Psoas muscle (tissue), 8 donors: ENCODE data around the gene SIL1. TPM values are rescaled to one million over a fixed set of nuclear protein-coding genes. Genes with fewer than 3 reads are reported as not detected.

ENCODE experiments used
- ATAC-seq, 4 donors: fragments of 200-7000 bp; cut with Tn5 transposase; one replicate each; pipeline ENCODE4 v1.9.1; 2020; ENCODE audit warnings: moderate library complexity in 3 of 4, mild to moderate bottlenecking in 2 of 4
- DNase-seq, 2 donors: peaks; one replicate each; pipeline ENCODE4 v3.0.0-alpha.2; 2020
- H3K27ac ChIP-seq: fragments of 200-600 bp; one replicate; pipeline ENCODE4 v1.8.0; 2022
- H3K27me3 ChIP-seq, 3 donors: fragments of 200-600 bp in 1 of 3; one replicate each; pipeline versions ENCODE4 v1.6.1 to v1.8.0; 2013 to 2022; ENCODE audit warnings: low read length in 2 of 3, mild to moderate bottlenecking in 2 of 3, moderate library complexity in 1 of 3; ENCODE audit not compliant: insufficient read depth in 3 of 3
- H3K36me3 ChIP-seq, 2 donors: fragments of 200-600 bp in 1 of 2; one replicate each; pipeline versions ENCODE4 v1.6.1 to v1.8.0; 2013 to 2022; ENCODE audit warnings: low read depth in 1 of 2, mild to moderate bottlenecking in 1 of 2, moderate library complexity in 1 of 2; ENCODE audit not compliant: insufficient read depth in 1 of 2
- H3K4me1 ChIP-seq: fragments of 200-600 bp; one replicate; pipeline ENCODE4 v1.8.0; 2022
- H3K4me3 ChIP-seq: fragments of 200-600 bp; one replicate; pipeline ENCODE4 v1.8.0; 2022; ENCODE audit warnings: mild to moderate bottlenecking
- H3K9me3 ChIP-seq: fragments of 200-600 bp; one replicate; pipeline ENCODE4 v1.8.0; 2022
- CTCF ChIP-seq: fragments of 200-600 bp; IDR thresholded peaks from one replicate; pipeline ENCODE4 v1.8.0; 2022; ENCODE audit warnings: antibody characterized with exemption
- WGBS, 3 donors: extraction: QIAGEN DNeasy Blood & Tissue Kit; methylation state at CpG; one replicate each; pipeline versions ENCODE4 v1.1.6 to v1.1.7; 2013; 5-methylcytosine and 5-hydroxymethylcytosine counted together
- intact Hi-C, 2 donors: fragments of 100-400 bp; cut with DNase I; formaldehyde crosslinking; loops; one replicate each; pipeline versions ENCODE4 v1.11.0 to v1.14.2; 2022
- long read RNA-seq, 2 donors: library from polyadenylated mRNA; unstranded; transcript quantifications; one replicate each; pipeline ENCODE4 v2.0.0, GENCODE V29; 2021
- polyA plus RNA-seq, 3 donors: library from polyadenylated mRNA; stranded (reverse); fragments of 200-250 nt; gene quantifications; one replicate each; pipeline ENCODE4 v1.2.3, GENCODE V29; 2013
- total RNA-seq, 4 donors: library from RNA; stranded (reverse); fragmentation: NEBNext Ultra II Directional in 2 of 4; extraction: Animal tissue kit (Norgen Biotek cat#: 25700) in 2 of 4; gene quantifications; one replicate each; pipeline versions ENCODE4 v1.2.1 to v1.2.4, GENCODE V29; 2021 to 2023
- donor health status: healthy with polysubstance abuse.
- donor health status: DM: no; HTN: no; CAD: no; lungs with moderate emphysema.
- donor health status: Bipolar disorder and iron deficiency.
- donor health status: healthy.
- donor health status: DM: yes; HTN: yes; CAD: no.
- donor health status: DM: no; HTN: no; CAD: no.
- donor health status: DM: no; HTN: no; CAD: no.
- donor health status: DM: yes; HTN: yes; CAD: no.

Gene SIL1
- 10 to 100 TPM; 37.3 to 52.9 (median 39.4) TPM for total RNA-seq
- 10 to 100 TPM; 27.1 to 50.3 (median 47.8) TPM for polyA plus RNA-seq
- long read RNA-seq, donor 1, transcript SIL1-202 (10 exons, 1,923 nt) = major isoform, 40 of 50 reads
- long read RNA-seq, donor 1, partial matches to known transcripts = 3 of 50 reads
- long read RNA-seq, donor 1, other reads (novel, unspliced or antisense) = 6 of 50 reads
- long read RNA-seq, donor 2, transcript SIL1-202 (10 exons, 1,923 nt) = major isoform, 94 of 138 reads
- long read RNA-seq, donor 2, transcript SIL1-201 (11 exons, 1,895 nt) = minor isoform, 15 of 138 reads
- long read RNA-seq, donor 2, partial matches to known transcripts = 6 of 138 reads
- long read RNA-seq, donor 2, other reads (novel, unspliced or antisense) = 23 of 138 reads

- peaks cover 2 to 10% of the 10 kb centered on the region in 2 donors for H3K36me3 ChIP-seq
- no peak for TF ChIP-seq CTCF
- WGBS, 3 donors = 1 to 2% (median 1%) methylated on average over 54 to 61 of the region's 61 CpGs
- H3K27ac ChIP-seq = peak within 1 kb of the TSS; percentile 93
- peak within 1 kb of the TSS; percentile 76 for H3K4me3 ChIP-seq
- no peaks in the 10 kb centered on the region for H3K27me3 ChIP-seq
- peaks cover 5% of the 10 kb centered on the region for H3K4me1 ChIP-seq
- DNase-seq = peak; percentile 98 to 99
- intact Hi-C loops = loop anchor here (2.0 to 10.0 kb wide), 2 partner anchors 19 to 63 kb away; no protein-coding TSS in a partner anchor
- peak; percentile 98 to 99 (median 98) for ATAC-seq
- no peaks in the 10 kb centered on the region for H3K9me3 ChIP-seq
Measured at GRCh38 chr5:139197710-139198669, at the start of gene SIL1. Gene SIL1 (minus strand): TSS chr5:139198368. CDS start chr5:139127843, 70,525 bp downstream.

GRCh38 chr5:139246394-139246793 lies 48.2 kb upstream of the SIL1 start:
- intact Hi-C loops = no loop called here
- no peak overlapping the region for H3K4me3 ChIP-seq
- no peak for ATAC-seq
- WGBS, 3 donors = 48 to 57% (median 50%) methylated on average over 4 of the region's 4 CpGs
- H3K9me3 ChIP-seq = no peaks in the 10 kb centered on the region
- peak; percentile 14 to 53 for DNase-seq
- H3K27ac ChIP-seq = no peak overlapping the region
- no peaks in the 10 kb centered on the region for H3K4me1 ChIP-seq
- H3K27me3 ChIP-seq = no peaks in the 10 kb centered on the region
- no peak for TF ChIP-seq CTCF
- no peaks in the 10 kb centered on the region for H3K36me3 ChIP-seq

- Histone ChIP-seq H3K27ac (no peak overlapping the region), H3K27me3 (no peaks in the 10 kb centered on the region), H3K9me3 (no peaks in the 10 kb centered on the region), H3K4me3 (no peak overlapping the region), H3K4me1 (no peaks in the 10 kb centered on the region), H3K36me3 (no peaks in the 10 kb centered on the region)
- no peak for ATAC-seq
- no peak for TF ChIP-seq CTCF
- DNase-seq = no peak
- intact Hi-C loops = no loop called here
Measured at GRCh38 chr5:139245637-139246339, 47.6 kb upstream of the SIL1 start.

- Histone ChIP-seq H3K27me3 (no peaks in the 10 kb centered on the region), H3K9me3 (no peaks in the 10 kb centered on the region), H3K27ac (no peak overlapping the region), H3K4me3 (no peak overlapping the region), H3K4me1 (no peaks in the 10 kb centered on the region), H3K36me3 (no peaks in the 10 kb centered on the region)
- 47 to 56% (median 50%) methylated on average over 4 of the region's 4 CpGs for WGBS, 3 donors
- no peak for TF ChIP-seq CTCF
- DNase-seq (no peak), ATAC-seq (no peak)
- intact Hi-C loops = no loop called here
Measured at GRCh38 chr5:139243425-139243970, 45.3 kb upstream of the SIL1 start.
